Panc1 (cell line): Measurements from ENCODE around the gene GPRIN1. TPM values are rescaled to one million over a fixed set of nuclear protein-coding genes. Genes with fewer than 3 reads are reported as not detected.

Experiments
- ATAC-seq: fragments of 200-7000 bp; cut with Tn5 transposase; 2 replicates; pipeline ENCODE4 v1.9.1; 2020; ENCODE audit warnings: mild to moderate bottlenecking, moderate library complexity
- BruUV-seq: library from RNA; stranded (reverse); fragments of 400-500 nt; replicated peaks from 2 replicates; lab custom pipeline; 2021; lab: Mats Ljungman, UMichigan
- CTCF ChIA-PET: fragments of 300-600 bp; sonication (Branson Sonifier 250); formaldehyde crosslinking; loops from one replicate; lab custom pipeline; 2022; ENCODE audit warnings: antibody characterized with exemption; lab: Charles Lee
- POLR2A ChIA-PET: fragments of 300-600 bp; sonication (Branson Sonifier 250); formaldehyde crosslinking; loops from one replicate; lab custom pipeline; 2022; ENCODE audit warnings: antibody characterized with exemption; lab: Charles Lee
- DNase-seq: peaks from one replicate; pipeline ENCODE4 v3.0.0-alpha.2; 2010; ENCODE audit warnings: low read depth, low spot score
- H3K27ac ChIP-seq: 2 replicates; pipeline ENCODE4 v1.5.1; 2011; ENCODE audit warnings: mild to moderate bottlenecking, low read length, inconsistent platforms
- H3K27me3 ChIP-seq: fragments of 200-500 bp; sonication (Bioruptor generic); 2 replicates; pipeline ENCODE4 v1.6.0; 2014; ENCODE audit warnings: low read length, inconsistent platforms; ENCODE audit not compliant: control insufficient read depth, insufficient read depth
- H3K36me3 ChIP-seq: fragments of 200-500 bp; sonication (Bioruptor generic); 2 replicates; pipeline ENCODE4 v1.5.1; 2014; ENCODE audit warnings: inconsistent platforms, mild to moderate bottlenecking, low read length, moderate library complexity; ENCODE audit not compliant: control insufficient read depth, insufficient read depth
- H3K4me1 ChIP-seq: 2 replicates; pipeline ENCODE4 v1.5.1; 2011; ENCODE audit warnings: inconsistent platforms, mild to moderate bottlenecking, low read length, moderate library complexity; ENCODE audit not compliant: control insufficient read depth, insufficient read depth
- H3K4me3 ChIP-seq, 2 experiments: 2 replicates each; pipeline ENCODE4 v1.5.1; 2011 to 2012; ENCODE audit warnings: low read depth in 2 of 2, low read length in 2 of 2, mild to moderate bottlenecking in 2 of 2, inconsistent platforms in 1 of 2, moderate library complexity in 1 of 2
- H3K9me3 ChIP-seq: fragments of 200-500 bp; sonication (Bioruptor generic); 2 replicates; pipeline ENCODE4 v1.5.1; 2014; ENCODE audit warnings: low read depth, mild to moderate bottlenecking, inconsistent platforms, low read length, moderate library complexity; ENCODE audit not compliant: control insufficient read depth, insufficient read depth
- CTCF ChIP-seq: fragments of 450-650 bp; IDR thresholded peaks from 2 replicates; pipeline ENCODE4 v1.5.1; 2017; ENCODE audit warnings: mild to moderate bottlenecking
- POLR2AphosphoS5 ChIP-seq: IDR thresholded peaks from 2 replicates; pipeline ENCODE4 v1.6.1; 2012; ENCODE audit warnings: mild to moderate bottlenecking, low read depth, low read length, moderate library complexity
- REST ChIP-seq, 2 experiments: IDR thresholded peaks; 2 replicates each; pipeline ENCODE4 v1.6.1; 2011 to 2012; ENCODE audit warnings: low read depth in 2 of 2, control low read depth in 1 of 2, low read length in 1 of 2, mild to moderate bottlenecking in 1 of 2, moderate library complexity in 1 of 2; ENCODE audit not compliant: insufficient read depth in 1 of 2
- SIN3A ChIP-seq: IDR thresholded peaks from 2 replicates; pipeline ENCODE4 v1.6.1; 2012; ENCODE audit warnings: low read depth, mild to moderate bottlenecking, low read length, moderate library complexity, borderline replicate concordance; ENCODE audit not compliant: insufficient read depth
- TCF7L2 ChIP-seq: IDR thresholded peaks from 2 replicates; pipeline ENCODE4 v1.6.1; 2011; ENCODE audit warnings: mild to moderate bottlenecking, low read depth, low read length, inconsistent platforms
- in situ Hi-C: cut with HindIII; loops from 2 replicates; pipeline ENCODE4 v1.10.0; 2016; ENCODE audit warnings: low sequenced_read_pairs, low pct_unique_long_range_greater_than_20kb
- intact Hi-C: fragments of 100-400 bp; cut with micrococcal nuclease; formaldehyde crosslinking; loops from one replicate; pipeline ENCODE4 v1.10.0; 2022; ENCODE audit not compliant: unreplicated experiment
- total RNA-seq: library from RNA; stranded (reverse); gene quantifications from one replicate; pipeline ENCODE4 v1.2.1, GENCODE V29; 2021; ENCODE audit not compliant: unreplicated experiment

Gene GPRIN1
- total RNA-seq, 1 experiment from 2014 or later, result 18.9 TPM

DNA sequence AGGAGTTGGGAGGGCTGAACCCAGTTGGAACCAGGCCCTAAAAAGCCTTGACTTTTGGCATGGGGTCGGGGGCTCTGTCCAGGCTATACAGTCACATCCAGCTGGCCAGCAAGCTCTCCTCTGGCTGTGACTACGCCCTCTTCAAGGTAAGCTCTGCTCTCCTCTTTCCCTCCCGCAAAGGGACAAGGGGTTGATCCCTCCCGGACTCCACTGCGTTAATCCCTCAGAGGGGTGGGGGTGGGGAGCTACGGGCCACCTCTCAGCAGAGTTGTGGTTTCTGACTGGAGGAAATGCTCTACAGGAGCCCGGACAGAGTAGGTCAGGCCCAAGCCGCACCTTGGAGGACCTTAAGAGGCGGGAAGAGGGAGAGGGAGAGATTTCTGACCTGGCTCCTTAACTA, 34.3 kb upstream of the GPRIN1 start:
- no peak for ATAC-seq
- H3K4me3 ChIP-seq, result no peak overlapping the region
- H3K36me3 ChIP-seq, result peaks cover 3% of the 10 kb centered on the region; the same call in 1 of the 2 replicates
- peaks cover 18% of the 10 kb centered on the region for H3K4me1 ChIP-seq
- no peak for TF ChIP-seq CTCF
- TF ChIP-seq REST (IDR thresholded peaks at IDR 0.05; ENCODE audit: insufficient read depth in 1 of 2, low read depth in 2 of 2, low read length in 1 of 2), result no peak
- TF ChIP-seq TCF7L2, result no peak
- no peak for TF ChIP-seq SIN3A
- no peak for TF ChIP-seq POLR2AphosphoS5
- BruUV-seq, result no TSS peak
- no peak for DNase-seq
- ChIA-PET POLR2A (no interaction called here), CTCF (no interaction called here)
- in situ Hi-C loops (no loop called here), intact Hi-C loops (no loop called here)
- H3K27me3 ChIP-seq, result no peaks in the 10 kb centered on the region
- no peaks in the 10 kb centered on the region for H3K9me3 ChIP-seq
- H3K27ac ChIP-seq, result no peak overlapping the region

GRCh38 chr5:176643491-176644219, 33.7 kb upstream of the GPRIN1 start:
- in situ Hi-C loops, result no loop called here
- BruUV-seq, result no TSS peak
- intact Hi-C loops, result no loop called here

More at GRCh38 chr5:176643491-176644219, 33.7 kb upstream of the GPRIN1 start:
- POLR2A ChIA-PET, result no interaction called here
- Histone ChIP-seq H3K4me3 (no peak overlapping the region), H3K36me3 (peaks cover 3% of the 10 kb centered on the region; the same call in 1 of the 2 replicates), H3K4me1 (peaks cover 14% of the 10 kb centered on the region), H3K27ac (no peak overlapping the region), H3K9me3 (no peaks in the 10 kb centered on the region), H3K27me3 (no peaks in the 10 kb centered on the region)
- CTCF ChIA-PET, result no interaction called here
- ATAC-seq, result no peak
- DNase-seq, result no peak
- TF ChIP-seq CTCF (no peak), POLR2AphosphoS5 (no peak), TCF7L2 (no peak)
